ENCODE data around the gene MYEOV.

Gene MYEOV

DNA sequence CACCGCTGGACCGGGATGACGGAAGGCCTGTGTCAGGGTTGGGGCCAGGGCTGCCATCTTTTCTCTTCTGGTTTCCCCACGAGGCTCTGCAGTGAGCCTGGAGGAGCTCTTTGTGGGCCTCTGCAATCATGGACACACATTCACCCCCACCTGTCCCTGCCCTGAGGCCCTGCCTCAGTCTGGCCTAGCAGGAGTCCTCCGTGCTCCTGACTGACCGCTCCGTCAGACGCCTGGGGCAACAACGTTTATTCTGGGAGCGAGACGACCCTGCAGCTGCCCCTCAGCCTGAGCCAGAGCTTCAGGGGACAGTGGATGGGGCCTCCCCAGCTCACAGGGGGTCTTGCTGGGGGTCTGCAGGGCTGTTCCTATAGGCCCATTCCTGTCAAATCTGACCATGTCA, 8.2 kb upstream of the MYEOV start:
- in situ Hi-C loops (cut with MboI; ENCODE audit: low sequenced_read_pairs) = no loop called here

DNA sequence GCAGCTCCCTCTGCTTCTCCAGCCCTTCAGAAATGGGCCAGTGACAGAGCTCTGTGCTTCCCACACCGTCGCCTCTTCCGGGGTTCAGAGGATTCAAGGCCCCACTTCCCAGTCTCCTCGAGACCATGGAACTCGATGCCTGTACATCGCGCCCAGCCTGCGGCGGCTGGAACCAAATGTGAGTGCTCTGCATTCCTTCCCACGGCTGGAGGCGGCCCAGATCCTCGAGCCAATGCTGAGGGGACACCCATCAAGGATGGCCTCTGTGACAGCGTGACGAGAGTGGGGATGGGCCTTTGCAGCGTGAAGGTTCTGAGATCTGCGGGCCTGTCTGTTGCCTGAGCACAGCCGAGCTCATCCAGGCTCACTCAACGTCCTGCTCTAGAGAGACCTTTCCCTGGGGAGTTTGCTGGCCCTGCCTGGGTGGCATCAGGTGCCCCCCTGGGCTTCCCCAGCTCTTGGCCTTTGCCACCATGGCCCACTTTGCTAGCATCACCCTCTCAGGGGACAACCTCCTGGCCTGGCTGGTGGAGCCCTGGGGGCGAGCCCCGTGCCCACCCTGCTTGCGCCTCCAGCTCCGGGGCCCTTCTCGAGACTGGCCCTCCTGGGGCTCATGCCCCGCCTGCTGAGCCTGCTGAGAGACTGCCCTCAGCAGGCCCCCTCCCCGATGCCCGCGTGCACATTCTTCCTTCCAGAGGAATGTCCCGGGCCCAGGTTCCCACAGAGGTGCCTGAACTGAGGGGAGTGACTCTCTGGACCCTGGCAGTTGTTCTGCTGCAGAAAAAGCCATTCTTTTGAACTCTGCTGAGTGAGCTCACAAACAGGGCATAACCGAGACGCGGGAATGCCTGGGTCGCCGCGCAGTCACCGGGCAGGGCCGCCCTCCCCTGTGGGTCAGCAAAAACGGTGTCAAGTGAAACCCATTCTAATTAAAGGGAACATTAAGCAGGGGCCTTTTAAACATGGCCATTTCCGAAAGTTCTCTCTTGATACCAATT, 7.3 kb upstream of the MYEOV start:
- in situ Hi-C loops (cut with MboI; ENCODE audit: low sequenced_read_pairs) = no loop called here

DNA sequence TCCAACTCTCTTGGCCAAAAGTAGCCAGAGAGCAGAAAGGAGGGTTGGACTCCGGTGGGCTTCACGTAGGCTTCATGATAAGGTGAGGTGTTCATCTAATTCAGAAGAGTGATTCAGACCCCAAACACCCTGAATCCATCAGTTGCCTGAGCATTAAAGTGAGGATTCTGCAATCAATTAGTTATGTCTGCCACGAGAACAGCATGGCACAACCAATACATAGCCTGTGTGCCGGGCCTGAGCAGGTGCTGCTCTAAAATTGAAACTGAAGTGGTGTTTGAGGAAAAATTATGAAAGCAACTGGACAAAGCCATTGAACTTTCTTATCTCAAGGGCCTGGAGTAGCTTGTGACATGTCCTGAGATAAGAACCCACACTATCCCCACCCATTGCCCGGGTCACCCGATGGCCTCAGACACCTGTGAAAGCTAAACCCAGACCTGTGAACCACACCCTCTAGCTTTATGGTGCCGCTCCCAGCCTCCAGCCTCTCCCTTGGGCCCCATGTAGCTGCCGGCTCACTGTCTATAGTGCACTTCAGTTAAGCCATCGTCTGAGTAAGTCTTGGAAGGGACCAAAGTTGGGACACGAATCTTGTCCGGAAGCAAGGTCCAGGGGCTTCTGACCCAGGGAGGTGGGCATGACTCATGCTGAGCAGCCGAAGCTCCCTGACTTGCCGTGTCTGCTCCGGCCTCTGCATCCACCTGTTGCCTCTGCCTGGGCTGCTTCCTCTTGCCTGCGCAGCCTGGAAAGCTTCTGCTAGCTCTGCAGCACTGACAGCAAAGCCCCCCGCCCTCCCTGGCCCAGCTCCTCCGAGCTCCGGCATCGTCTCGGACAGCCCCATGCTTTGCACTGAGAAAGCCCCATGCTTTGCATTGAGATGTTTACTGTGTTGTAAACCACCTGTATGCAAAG, 5.7 kb upstream of the MYEOV start:
- in situ Hi-C loops (cut with MboI; ENCODE audit: low sequenced_read_pairs) = no loop called here

DNA sequence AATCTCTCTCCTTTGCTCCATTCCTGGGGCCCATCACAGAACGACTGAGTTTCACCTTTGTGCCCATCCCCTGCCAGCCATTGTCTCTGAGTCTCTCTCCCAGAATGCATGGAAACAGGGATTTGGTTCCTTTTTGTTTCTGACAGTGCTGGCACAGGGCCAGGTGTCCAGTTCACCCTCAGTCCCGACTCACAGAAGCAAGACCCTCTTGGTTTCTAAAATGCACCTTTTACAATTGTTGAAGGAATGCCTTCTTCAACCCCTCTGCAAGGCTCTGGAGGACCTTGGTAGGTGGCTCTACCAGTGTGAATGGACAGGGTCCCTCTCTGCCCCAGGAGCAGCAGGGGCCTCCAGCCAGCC, 5.1 kb upstream of the MYEOV start:
- in situ Hi-C loops (cut with MboI; ENCODE audit: low sequenced_read_pairs) = no loop called here

DNA sequence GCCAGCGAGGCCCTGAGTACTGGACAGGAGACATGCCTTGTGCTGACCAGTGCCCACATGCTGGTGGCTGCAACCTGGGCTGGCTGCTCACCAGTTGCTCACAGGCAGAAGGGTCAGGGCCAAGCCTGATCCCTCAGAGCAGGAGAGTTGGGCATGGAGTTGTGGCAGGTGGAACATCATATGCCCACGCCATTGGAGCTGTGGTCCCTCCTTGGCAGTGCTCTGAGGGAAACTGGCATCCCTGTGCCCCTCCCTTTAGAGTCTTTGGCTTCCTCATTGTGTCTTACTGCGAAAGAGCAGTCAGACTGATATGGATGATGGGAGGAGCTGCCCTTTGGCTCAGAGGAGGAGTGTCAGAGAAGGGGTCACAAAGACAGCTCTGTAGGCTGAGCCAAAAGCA, 3.1 kb upstream of the MYEOV start:
- in situ Hi-C loops (cut with MboI; ENCODE audit: low sequenced_read_pairs) = no loop called here

DNA sequence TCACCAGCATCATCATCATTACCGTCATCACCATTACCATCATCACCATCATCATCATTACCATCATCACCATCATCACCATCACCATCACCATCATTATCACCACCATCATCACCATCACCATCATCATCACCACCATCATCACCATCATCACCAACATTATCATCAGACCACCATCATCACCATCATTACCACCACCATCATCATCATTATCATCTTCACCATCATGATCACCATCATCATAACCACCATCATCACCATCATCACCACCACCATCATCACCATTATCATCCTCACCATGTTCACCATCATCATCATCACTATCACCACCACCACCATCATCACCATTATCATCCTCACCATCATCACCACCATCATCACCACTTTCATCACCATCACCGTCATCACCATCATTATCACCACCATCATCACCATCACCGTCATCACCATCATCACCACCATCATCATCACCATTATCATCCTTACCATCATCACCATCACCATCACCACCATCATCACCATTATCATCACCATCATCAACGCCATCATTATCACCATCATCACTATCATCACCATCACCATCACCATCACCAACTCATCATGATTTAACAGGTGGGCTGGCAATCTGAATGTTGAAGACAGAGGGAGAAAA, 2.4 kb upstream of the MYEOV start:
- in situ Hi-C loops (cut with MboI; ENCODE audit: low sequenced_read_pairs) = no loop called here

DNA sequence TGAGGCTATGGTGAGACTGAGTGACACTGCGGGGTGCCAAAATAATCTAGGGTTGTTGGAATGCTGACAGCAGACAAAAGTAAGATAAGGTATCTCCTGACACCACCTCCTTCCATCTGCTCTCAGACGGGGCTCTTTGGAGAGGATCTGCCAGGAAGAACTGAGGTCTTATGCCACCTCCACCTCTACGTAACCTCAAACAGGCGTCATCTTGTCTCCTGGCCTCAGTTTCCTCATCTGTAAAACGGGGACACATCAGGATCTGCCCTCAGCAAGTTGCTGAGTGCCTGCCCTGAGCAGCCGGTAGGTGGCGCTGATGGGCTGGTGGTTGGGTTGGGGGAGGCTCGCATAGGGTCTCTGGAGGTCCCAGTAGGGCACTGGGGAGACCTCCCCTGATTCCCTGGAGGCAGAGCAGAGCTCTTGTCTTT, 1.7 kb upstream of the MYEOV start:
- in situ Hi-C loops (cut with MboI; ENCODE audit: low sequenced_read_pairs) = no loop called here

DNA sequence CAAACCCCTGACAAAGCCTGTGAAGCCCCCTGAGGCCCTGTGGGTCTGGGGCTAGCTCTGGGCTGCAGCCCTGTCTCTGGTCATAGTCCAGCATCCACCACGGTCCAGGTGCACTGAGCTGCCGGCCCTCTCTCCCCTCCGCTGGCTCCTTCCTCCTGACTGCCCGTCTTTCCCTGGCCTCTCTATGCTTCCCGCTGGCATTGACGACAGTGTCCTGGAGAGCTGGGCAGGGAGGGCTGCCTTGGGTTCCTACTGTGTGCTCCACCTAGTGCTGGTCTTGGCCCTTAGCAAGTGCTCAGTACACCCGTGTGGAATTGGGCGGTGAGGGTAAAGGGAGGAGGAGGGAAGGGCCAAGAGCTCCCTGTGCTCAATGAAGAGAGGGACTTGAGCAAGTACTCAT, 868 bp upstream of the MYEOV start:
- in situ Hi-C loops (cut with MboI; ENCODE audit: low sequenced_read_pairs) = no loop called here

DNA sequence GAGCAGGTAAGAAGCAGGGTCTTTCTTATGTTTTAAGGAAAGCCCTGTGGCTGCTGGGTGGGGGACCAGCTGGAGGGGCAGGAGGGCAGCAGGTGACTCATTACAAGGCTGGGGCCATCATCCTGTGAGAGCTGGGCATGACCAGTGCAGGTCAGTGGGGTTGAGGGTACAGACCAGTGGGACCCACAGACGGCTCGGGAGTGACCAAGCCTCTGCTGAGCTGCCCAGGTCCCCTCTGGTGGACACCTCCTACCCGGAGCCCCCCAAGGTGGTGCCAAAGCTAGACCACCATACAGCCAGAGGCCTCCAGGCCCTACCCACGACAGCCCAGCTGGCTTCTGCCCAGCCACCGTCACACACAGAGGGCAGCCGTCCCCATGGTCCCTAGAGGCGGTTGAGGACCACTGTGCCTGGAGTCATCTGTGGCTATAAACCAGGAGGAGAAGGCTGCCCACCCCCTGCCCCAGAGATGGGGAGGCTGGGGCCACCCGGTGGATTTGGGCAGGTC, 670 bp downstream of the MYEOV start:
- in situ Hi-C loops (cut with MboI; ENCODE audit: low sequenced_read_pairs) = no loop called here

DNA sequence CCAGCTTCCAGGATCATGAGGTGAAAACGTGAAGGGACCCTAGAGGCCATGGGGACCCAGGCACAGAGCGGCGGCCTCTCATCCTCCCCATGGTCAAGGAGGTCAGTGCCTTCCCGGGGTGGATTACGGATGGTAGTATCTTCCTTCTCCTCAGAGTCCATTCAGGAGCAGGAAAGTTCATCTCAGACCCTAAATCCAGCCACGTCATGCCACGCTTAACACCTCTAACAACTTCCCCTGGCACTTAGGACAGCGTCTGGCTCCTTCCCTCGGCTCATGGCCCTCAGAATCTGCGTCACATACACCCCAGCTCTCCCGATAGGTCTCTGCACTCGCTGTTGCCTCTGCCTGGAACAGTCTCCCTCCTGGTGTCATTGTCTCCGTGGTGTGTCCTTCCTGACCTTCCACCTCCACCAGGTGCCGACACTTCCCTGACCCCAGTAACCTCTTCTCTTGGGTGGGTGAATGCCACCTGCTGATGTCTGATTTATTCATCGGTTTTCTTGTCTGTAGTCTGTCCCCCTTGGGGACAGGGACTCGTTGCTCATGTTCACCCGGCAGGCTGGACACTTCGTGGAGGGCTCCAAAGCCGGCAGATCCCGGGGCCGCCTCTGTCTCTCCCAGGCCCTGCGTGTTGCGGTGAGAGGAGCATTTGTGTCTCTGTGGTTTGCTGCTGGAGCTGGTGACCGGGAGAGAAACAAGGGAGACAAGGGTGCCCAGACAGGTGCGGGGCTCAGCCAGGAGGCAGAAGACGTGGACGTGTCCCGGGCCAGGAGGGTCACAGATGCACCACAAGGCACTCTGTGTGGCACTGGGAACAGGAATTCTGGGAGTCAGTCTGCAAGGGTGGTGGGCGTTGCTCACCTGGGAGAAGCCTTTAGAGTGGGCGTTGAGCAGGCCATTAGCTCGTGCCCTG, 1.4 kb downstream of the MYEOV start:
- in situ Hi-C loops (cut with MboI; ENCODE audit: low sequenced_read_pairs) = no loop called here

DNA sequence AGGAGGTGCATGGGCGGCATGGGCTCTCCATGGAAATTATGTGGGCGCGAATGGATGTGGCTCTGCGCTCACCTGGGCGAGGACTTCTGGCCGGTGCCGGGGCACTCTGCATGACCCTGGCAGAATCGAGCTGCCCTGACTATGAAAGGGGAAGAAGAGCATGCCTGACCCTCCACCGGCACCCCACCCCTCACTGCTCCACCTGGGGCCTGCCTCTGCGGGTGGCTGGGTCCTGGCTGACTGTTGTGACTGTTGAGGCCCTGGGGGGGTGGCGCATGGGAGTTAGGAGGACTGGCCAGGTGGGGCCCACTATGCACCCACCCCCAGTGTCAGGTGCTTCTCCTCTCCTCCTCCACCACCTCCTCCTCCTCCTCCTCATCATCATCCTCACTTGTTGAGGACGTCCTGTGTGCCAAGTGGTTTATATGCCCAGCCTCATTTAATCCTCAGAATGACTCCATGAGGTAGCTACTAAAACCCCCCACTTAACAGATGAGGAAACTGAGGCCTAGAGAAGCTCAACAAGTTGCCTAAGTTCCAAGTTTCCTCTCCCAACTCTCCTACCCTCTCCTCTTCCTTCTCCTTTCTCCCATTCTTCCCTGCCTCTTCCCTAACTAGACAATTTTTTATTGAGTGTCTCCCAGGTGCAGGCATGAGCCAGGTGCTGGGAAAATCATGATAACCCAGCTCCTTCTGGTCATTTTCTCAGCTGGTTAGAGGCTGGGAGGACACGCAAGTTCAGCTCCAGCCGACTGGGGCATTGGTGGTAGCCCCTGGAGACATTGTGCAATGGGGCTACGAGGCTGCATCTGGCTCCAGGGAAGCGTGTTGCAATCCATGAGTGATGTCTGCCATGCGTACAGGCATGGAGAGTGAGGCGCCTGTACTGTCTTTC, 2.3 kb downstream of the MYEOV start:
- in situ Hi-C loops (cut with MboI; ENCODE audit: low sequenced_read_pairs) = no loop called here

DNA sequence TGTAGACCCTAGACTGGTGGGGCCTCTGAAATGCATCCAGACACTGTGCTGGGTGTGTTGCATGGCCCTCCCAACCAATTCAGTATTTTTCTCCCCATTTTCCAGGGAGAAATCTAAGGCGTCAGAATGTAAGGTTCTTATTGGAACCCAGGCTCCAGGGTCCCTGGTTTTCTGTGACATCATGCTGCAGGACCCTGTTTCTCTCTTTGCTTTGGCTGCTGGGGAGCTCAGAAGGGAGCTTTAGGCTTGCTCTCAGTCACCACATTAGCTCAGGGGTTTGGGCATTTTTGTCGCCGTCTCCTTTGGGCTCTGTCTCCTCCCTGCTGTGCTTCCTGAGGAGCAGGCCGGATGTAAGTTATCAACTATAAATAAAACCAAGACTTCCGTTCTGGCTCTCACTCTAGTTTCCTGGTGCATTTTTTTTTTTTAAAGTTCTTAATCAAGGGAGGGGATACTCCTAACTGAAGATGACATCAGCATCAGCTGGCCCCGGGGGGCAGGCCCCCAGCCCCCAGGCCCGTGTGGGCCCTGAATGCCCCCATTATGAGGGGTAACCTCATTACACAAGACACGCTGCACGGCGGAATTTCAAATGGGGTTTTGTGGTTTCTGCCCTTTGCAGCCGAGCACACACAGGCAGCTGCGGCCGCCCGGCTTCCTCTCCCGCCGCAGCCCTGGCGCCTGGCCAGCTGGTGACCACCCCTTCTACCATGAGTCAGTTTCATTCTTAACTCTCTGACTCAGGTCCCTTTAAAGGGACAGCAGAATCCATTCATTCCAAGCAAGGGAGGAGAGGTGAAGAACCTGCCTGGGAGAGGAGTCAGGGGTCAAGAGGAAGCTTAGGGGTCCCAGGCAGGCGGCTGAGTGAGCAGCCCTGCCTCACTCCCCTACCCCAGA, 3.2 kb downstream of the MYEOV start:
- in situ Hi-C loops (cut with MboI; ENCODE audit: low sequenced_read_pairs) = no loop called here

DNA sequence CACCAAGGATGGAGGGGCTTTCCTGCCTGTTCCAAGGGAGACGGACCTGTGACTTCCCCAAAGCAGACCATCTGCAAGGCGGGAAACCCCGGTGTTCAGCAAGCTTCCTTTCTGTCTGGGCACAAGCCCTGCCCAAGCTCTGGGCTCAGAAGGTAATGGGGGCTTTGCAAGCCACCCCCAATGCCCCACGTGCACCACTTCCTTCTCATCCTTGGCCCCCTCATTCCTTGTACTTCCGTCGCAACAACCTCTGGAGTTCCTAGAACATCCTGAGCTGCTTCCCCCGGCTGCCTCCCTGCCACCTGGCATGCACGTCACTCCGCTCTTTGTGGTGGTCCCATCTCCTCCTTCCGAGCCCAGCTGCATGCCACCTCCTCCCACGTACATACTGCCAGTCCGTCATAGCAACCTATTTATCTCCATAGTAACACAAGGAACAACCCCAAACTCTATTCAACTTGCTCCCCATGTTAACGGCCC, 3.9 kb downstream of the MYEOV start:
- in situ Hi-C loops (cut with MboI; ENCODE audit: low sequenced_read_pairs) = no loop called here

DNA sequence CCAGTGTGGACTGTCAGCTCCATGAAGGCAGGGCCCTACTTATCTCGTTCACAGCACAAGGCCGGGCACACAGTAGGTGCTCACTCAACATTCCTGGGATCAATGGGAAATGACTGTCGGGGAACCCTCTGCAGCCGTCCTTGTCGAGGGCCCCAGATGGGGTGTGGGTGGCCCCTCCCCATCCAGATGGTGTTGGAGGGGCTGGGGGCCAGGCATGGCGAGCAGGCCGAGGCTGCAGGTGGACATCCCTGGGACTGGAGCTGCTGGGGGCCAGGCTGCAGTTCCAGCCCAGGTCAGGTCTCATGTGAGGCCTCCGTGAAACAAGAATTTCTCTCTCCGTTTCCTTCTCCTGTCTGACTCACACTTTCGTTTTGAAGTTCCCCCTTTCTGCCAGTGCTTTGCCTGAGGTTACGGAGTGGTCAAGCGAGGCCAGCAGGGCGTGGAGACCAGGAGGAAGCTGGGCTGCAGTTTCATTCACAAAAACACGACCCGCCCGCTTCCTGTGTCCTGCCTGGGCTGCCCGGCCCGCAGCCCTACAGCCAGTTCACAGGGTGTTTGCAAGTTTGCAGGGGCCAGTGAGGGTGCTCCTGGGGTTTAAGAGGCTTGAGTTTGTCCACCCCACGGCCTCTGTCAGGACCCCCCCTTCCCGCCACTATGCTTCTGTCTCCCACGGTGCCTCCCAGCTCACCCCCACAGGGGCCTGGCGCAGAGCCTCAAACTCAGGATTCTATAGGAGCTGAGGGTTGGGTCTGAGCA, 4.5 kb downstream of the MYEOV start:
- in situ Hi-C loops (cut with MboI; ENCODE audit: low sequenced_read_pairs) = no loop called here

DNA sequence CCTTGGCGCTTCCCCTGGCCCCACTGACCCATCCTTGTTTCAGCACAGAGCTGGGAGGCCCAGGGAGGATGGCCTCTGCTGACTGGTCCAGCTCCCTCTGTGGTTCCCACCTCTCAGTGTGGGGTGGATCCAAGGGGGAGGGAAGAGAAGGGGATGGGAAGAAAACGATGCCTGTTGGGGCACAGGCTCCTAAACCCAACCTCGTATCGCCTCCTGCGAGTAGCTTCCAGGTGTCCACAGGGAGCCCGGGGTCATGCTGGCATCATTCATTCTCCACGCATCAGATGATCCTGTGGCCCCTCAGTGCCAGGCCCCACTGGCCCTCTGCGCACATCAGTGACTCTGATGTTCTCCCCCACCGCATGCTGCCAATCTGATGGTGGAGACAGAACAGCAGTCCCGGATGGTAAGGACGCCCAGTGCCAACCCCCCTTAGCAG, 5.1 kb downstream of the MYEOV start:
- in situ Hi-C loops (cut with MboI; ENCODE audit: low sequenced_read_pairs) = no loop called here

DNA sequence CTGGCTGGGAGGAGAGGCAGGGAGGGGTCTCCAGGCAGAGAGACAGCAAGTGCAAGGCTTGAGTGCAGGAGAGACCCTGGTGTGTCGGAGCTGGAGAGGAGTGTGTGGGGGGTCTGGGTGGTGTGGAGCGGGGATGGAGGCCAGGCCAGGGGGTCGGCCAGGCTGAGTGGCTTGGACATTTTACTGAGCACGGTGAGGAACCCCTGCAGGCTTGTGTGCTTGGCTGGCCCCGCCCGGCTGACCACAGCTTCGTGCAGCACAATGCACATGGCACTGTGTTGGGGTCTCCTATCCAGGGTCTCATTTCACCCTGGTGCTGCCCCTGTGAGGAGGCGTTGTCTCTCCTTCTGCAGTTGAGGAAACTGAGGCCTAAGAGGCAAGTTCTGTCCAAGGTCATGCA, 5.6 kb downstream of the MYEOV start:
- in situ Hi-C loops (cut with MboI; ENCODE audit: low sequenced_read_pairs) = no loop called here
